ENCODE measurements around the gene LYPD5. TPM values are rescaled to one million over a fixed set of nuclear protein-coding genes. Genes with fewer than 3 reads are reported as not detected.

Gene LYPD5
- total RNA-seq, 1 experiment from 2014 or later = 2.9 TPM

DNA sequence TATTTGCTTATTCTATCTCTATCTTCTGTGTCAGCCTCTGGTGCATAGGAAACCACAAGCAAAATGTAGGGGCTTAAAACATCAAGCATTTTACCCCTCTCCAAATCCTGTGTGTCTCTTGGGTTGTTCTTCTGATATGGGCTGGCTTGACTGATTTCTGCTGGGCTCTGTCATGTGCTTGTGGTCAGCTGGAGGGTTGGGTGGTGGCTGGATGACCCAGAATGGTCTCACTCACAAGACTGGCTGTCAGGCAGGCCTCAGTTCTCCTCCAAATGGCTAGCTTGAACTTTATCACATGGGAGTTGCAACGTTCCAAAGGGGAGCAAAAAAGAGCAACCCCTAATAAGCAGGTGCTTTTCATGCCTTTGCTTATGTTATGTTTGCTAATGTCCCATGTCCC, 9.6 kb upstream of the LYPD5 start:
- Histone ChIP-seq H3F3A (ENCODE audit: insufficient read depth, low read depth) (peaks cover 9% of the 10 kb centered on the region; the same call in 1 of the 2 replicates), H2AFZ (no peak overlapping the region), H3K9me3 (ENCODE audit: insufficient read depth, low read depth) (0 out of 2 replicates have a peak, but pooled peaks cover 4% of the 10 kb centered on the region), H3K4me1 (replicated peaks; ENCODE audit: insufficient read depth) (peaks cover 7% of the 10 kb centered on the region), H3K79me2 (ENCODE audit: low read depth) (no peaks in the 10 kb centered on the region), H3K4me3 (no peak overlapping the region), H3K4me2 (no peak overlapping the region), H3K9me2 (ENCODE audit: insufficient read depth) (no peaks in the 10 kb centered on the region), H3K27me3 (ENCODE audit: insufficient read depth, low read depth) (no peaks in the 10 kb centered on the region), H4K20me1 (ENCODE audit: insufficient read depth) (no peaks in the 10 kb centered on the region), H3K36me3 (ENCODE audit: low read depth) (no peaks in the 10 kb centered on the region), H3K27ac (no peak overlapping the region)
- no peak for TF ChIP-seq EZH2 (IDR thresholded peaks at IDR 0.05; ENCODE audit: low read depth)
- no peak for TF ChIP-seq CTCF (conservative IDR thresholded peaks at IDR 0.05)
- no TSS peak for BruUV-seq (replicated peaks)
- DNase-seq = no peak
- intact Hi-C loops (cut with micrococcal nuclease; ENCODE audit: unreplicated experiment) = loop anchor here (5.0 kb wide), 1 partner anchor 380 kb away; no protein-coding TSS in a partner anchor
- CTCF ChIA-PET = no interaction called here
- POLR2A ChIA-PET (ENCODE audit: unreplicated experiment) = no interaction called here

DNA sequence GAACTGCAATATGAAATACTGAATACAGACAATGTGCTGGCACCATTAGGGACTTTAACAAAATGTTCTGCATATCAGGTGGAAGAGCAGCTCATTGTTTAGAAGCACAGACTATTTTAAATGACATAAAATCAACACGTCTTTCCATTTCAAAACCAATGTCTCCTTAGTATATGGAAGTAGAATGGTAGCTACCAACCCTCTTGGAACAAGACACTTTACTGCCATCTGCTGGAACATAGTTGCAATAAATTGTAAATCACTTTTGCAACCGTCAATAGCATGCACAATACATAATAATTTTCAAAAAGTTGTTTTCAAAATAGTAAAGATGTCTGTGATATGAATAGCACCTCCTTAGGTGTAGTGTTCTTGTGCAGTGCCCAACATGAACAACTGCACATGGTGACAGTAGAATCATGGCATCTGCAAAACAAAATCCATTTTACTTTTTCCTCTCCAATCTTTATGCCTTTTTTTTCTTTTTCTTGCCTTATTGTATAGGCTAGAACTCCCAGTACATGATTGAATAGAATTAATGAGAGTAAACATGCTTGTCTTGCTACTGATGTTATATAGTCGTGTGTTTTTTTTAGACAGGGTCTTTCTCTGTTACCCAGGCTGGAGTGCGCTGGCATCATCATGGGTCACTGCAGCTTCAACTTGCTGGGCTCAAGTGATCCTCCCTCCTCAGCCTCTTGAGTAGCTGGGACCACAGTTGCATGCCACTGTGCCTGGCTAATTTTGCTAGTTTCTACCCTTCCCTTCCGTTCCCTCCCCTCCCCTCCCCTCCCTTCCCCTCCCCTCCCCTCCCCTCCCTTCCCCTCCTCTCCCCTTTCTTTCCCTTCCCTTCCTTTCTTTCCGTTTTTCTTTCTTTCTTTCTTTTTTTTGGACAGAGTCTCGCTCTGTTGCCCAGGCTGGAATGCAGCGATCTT, 7.8 kb upstream of the LYPD5 start:
- peaks cover 7% of the 10 kb centered on the region for H3K4me1 ChIP-seq (replicated peaks; ENCODE audit: insufficient read depth)
- no peak overlapping the region for H3K27ac ChIP-seq
- peaks cover 9% of the 10 kb centered on the region; the same call in 1 of the 2 replicates for H3F3A ChIP-seq (ENCODE audit: insufficient read depth, low read depth)
- ChIA-PET POLR2A (ENCODE audit: unreplicated experiment) (interaction anchor here (0.5 to 0.7 kb wide), 2 partner anchors 20 to 220 kb away, joined by 3 to 5 read pairs; no protein-coding TSS in a partner anchor), CTCF (interaction anchor here (0.6 to 1.1 kb wide), 9 partner anchors 33 to 363 kb away, joined by 3 to 7 read pairs (median 4); no protein-coding TSS in a partner anchor)
- H3K9me3 ChIP-seq (ENCODE audit: insufficient read depth, low read depth) = no peaks in the 10 kb centered on the region
- no peak overlapping the region for H2AFZ ChIP-seq
- no peaks in the 10 kb centered on the region for H3K79me2 ChIP-seq (ENCODE audit: low read depth)
- no peaks in the 10 kb centered on the region for H3K27me3 ChIP-seq (ENCODE audit: insufficient read depth, low read depth)
- H4K20me1 ChIP-seq (ENCODE audit: insufficient read depth) = no peaks in the 10 kb centered on the region
- BruUV-seq (replicated peaks) = no TSS peak
- no peaks in the 10 kb centered on the region for H3K9me2 ChIP-seq (ENCODE audit: insufficient read depth)
- H3K4me2 ChIP-seq = no peak overlapping the region
- intact Hi-C loops (cut with micrococcal nuclease; ENCODE audit: unreplicated experiment) = loop anchor here (1.0 to 5.0 kb wide), 3 partner anchors 65 to 378 kb away; no protein-coding TSS in a partner anchor
- TF ChIP-seq CTCF (conservative IDR thresholded peaks at IDR 0.05) (peak; percentile 77), EZH2 (IDR thresholded peaks at IDR 0.05; ENCODE audit: low read depth) (no peak)
- no peak overlapping the region for H3K4me3 ChIP-seq
- H3K36me3 ChIP-seq (ENCODE audit: low read depth) = no peaks in the 10 kb centered on the region
- DNase-seq = peak in 1 of 2 experiments; percentile 66

DNA sequence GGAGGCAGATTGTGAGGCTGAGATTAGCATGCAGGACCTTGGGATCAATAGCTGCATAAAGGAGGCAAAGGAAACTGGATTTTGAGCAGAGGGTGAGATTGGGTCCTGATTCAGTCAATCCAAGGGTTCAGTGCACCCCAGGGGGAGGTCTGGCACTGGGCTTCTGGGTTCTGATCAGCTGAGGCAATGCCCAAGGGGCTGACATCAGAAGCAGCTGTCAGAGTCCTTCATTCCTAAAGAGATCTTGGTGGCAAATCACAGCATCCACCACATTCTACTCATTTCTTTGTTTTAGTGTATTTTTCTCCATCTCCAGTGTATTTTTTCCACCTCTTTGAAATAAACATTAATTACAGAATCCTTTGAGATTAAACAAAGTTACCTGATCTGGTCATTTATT, 5.4 kb upstream of the LYPD5 start:
- H3K79me2 ChIP-seq (ENCODE audit: low read depth) = no peaks in the 10 kb centered on the region
- no peaks in the 10 kb centered on the region for H3K4me1 ChIP-seq (replicated peaks; ENCODE audit: insufficient read depth)
- intact Hi-C loops (cut with micrococcal nuclease; ENCODE audit: unreplicated experiment) = no loop called here
- H3K27me3 ChIP-seq (ENCODE audit: insufficient read depth, low read depth) = no peaks in the 10 kb centered on the region
- no peaks in the 10 kb centered on the region for H3F3A ChIP-seq (ENCODE audit: insufficient read depth, low read depth)
- POLR2A ChIA-PET (ENCODE audit: unreplicated experiment) = no interaction called here
- no peak overlapping the region for H3K4me2 ChIP-seq
- H3K27ac ChIP-seq = no peak overlapping the region
- no peak overlapping the region for H3K4me3 ChIP-seq
- CTCF ChIA-PET = interaction anchor here (0.6 kb wide), 1 partner anchor 62 kb away, joined by 4 read pairs; no protein-coding TSS in a partner anchor
- H4K20me1 ChIP-seq (ENCODE audit: insufficient read depth) = no peaks in the 10 kb centered on the region
- TF ChIP-seq CTCF (conservative IDR thresholded peaks at IDR 0.05) (no peak), EZH2 (IDR thresholded peaks at IDR 0.05; ENCODE audit: low read depth) (no peak)
- H2AFZ ChIP-seq = no peak overlapping the region
- no peaks in the 10 kb centered on the region for H3K9me3 ChIP-seq (ENCODE audit: insufficient read depth, low read depth)
- no peak for DNase-seq
- no TSS peak for BruUV-seq (replicated peaks)
- H3K36me3 ChIP-seq (ENCODE audit: low read depth) = no peaks in the 10 kb centered on the region
- no peaks in the 10 kb centered on the region for H3K9me2 ChIP-seq (ENCODE audit: insufficient read depth)
